Activated CD4-positive, alpha-beta T cell treated with anti-CD3 and anti-CD28 coated beads, Interleukin-2, amount 50 U/mL, for 1 hour (primary cell): ENCODE measurements around the gene RAE1.

Experiments used
- DNase-seq: peaks from one replicate; pipeline ENCODE4 v3.0.0-alpha.2; 2020

Gene RAE1

GRCh38 chr20:57402206-57403125 is 51.4 kb downstream of the RAE1 start:
- DNase-seq = no peak

GRCh38 chr20:57403216-57403615 is 52.2 kb downstream of the RAE1 start:
- no peak for DNase-seq

GRCh38 chr20:57404006-57404405 is 53.0 kb downstream of the RAE1 start:
- no peak for DNase-seq

- no peak for DNase-seq
These were observed 53.5 kb downstream of the RAE1 start for GRCh38 chr20:57404419-57405072.

GRCh38 chr20:57405236-57406016 is 54.4 kb downstream of the RAE1 start:
- DNase-seq = no peak

GRCh38 chr20:57407541-57407956 is 56.5 kb downstream of the RAE1 start:
- no peak for DNase-seq

GRCh38 chr20:57408131-57408530 is 57.1 kb downstream of the RAE1 start:
- DNase-seq = no peak

- DNase-seq = no peak
These were observed 57.6 kb downstream of the RAE1 start for GRCh38 chr20:57408536-57409233.

GRCh38 chr20:57409316-57409671 is 58.2 kb downstream of the RAE1 start:
- DNase-seq = no peak

GRCh38 chr20:57409672-57410397 is 58.8 kb downstream of the RAE1 start:
- DNase-seq = no peak

- no peak for DNase-seq
These were observed 59.4 kb downstream of the RAE1 start for GRCh38 chr20:57410398-57410920.

GRCh38 chr20:57410924-57411323 is 59.9 kb downstream of the RAE1 start:
- DNase-seq = no peak

- DNase-seq = no peak
These were observed 60.6 kb downstream of the RAE1 start for GRCh38 chr20:57411406-57412283.

GRCh38 chr20:57412347-57413029 is 61.4 kb downstream of the RAE1 start:
- no peak for DNase-seq

GRCh38 chr20:57413986-57414385 is 62.9 kb downstream of the RAE1 start:
- DNase-seq = no peak

GRCh38 chr20:57414867-57415592 is 64.0 kb downstream of the RAE1 start:
- DNase-seq = no peak

GRCh38 chr20:57415771-57416170 is 64.7 kb downstream of the RAE1 start:
- DNase-seq = no peak

- no peak for DNase-seq
These were observed 65.4 kb downstream of the RAE1 start for GRCh38 chr20:57416296-57417022.
